Cardiac fibroblast (primary cell): ENCODE measurements around the gene COG2.
"Not testable (repeated sequence)": the region's sequence is repeated elsewhere in the genome, so short reads cannot be mapped to it uniquely, and the experiment has no call there.

Source experiments
- DNase-seq, 2 donors: peaks; one replicate each; pipeline versions ENCODE4 v3.0.0 to v3.0.0-alpha.2; 2010; ENCODE audit warnings: low read depth in 2 of 2
- H3K4me3 ChIP-seq, 2 donors: replicated peaks in 1 of 2; 1 replicate in 1 of 2; 2 replicates in 1 of 2; pipeline ENCODE4 v1.5.1; 2011; ENCODE audit warnings: low read depth in 2 of 2, low read length in 2 of 2, mild to moderate bottlenecking in 2 of 2, moderate library complexity in 1 of 2
- TF ChIP-seq, protein P1 (sequence below): IDR thresholded peaks from one replicate; pipeline ENCODE4 v1.5.1; 2011; ENCODE audit warnings: low read depth, mild to moderate bottlenecking, low read length, inconsistent platforms

The COG2 gene

DNA sequence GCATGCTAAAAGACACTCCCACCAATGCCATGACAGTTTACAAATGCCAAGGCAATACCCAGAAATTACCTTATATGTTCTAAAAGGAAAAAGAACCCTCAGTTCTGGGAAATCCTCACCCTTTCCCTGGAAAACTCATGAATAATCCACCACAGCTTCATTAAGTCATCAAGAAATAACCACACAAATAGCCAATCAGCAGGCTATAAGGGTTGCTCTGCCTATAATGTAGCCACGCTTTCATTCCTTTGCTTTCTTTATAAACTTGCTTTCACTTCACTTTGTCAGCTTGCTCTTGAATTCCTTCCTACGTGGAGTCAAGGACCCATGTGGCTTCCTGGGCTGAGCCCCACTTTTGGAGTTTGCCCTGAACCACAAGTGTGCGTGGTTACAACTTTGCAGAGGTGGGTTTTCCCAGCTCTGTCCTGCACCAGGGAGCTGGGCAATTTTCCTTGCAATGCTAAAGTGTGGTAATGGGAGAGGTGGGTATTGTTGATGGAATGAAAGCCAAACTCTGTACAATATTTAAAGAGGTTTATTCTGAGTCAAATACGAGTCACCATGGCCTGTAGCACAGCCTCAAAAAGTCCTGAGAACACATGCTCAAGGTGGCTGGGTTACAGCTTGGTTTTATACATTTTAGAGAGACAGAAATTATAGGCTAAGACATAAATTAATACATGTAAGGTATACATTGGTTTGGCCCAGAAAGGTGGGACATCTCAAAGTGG lies 42.2 kb upstream of the COG2 start:
- DNase-seq = no peak
- TF ChIP-seq, protein P1, sequence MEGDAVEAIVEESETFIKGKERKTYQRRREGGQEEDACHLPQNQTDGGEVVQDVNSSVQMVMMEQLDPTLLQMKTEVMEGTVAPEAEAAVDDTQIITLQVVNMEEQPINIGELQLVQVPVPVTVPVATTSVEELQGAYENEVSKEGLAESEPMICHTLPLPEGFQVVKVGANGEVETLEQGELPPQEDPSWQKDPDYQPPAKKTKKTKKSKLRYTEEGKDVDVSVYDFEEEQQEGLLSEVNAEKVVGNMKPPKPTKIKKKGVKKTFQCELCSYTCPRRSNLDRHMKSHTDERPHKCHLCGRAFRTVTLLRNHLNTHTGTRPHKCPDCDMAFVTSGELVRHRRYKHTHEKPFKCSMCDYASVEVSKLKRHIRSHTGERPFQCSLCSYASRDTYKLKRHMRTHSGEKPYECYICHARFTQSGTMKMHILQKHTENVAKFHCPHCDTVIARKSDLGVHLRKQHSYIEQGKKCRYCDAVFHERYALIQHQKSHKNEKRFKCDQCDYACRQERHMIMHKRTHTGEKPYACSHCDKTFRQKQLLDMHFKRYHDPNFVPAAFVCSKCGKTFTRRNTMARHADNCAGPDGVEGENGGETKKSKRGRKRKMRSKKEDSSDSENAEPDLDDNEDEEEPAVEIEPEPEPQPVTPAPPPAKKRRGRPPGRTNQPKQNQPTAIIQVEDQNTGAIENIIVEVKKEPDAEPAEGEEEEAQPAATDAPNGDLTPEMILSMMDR = no peak
- no peak overlapping the region for H3K4me3 ChIP-seq

DNA sequence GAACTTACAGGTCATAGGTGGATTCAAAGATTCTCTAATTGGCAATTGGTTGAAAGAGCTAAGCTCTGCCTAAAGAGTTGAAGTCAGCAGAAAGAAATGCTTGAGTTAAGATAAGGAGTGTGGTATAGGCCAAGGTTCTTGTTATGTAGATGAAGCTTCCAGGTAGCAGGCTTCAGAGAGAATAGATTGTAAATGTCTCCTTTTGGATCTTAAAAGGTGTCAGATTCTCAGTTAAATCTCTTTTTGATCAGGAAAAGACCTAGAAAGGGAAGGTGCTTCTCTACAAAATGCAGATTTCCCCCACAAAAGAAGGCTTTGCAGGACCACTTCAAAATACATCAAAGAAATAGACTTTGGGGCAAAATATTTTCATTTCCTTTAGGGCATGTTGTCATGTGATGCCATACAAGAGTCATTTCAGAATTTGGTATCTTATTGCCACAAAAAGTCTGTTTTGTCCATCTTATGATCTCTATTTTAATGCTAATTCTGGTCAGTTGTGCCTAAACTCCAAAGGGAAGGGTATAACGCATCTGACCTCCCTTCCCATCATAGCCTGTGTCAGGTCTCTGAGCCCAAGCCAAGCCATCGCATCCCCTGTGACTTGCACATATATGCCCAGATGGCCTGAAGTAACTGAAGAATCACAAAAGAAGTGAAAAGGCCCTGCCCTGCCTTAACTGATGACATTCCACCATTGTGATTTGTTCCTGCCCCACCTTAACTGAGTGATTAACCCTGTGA lies 41.5 kb upstream of the COG2 start:
- H3K4me3 ChIP-seq, DNase-seq: not testable (repeated sequence)

DNA sequence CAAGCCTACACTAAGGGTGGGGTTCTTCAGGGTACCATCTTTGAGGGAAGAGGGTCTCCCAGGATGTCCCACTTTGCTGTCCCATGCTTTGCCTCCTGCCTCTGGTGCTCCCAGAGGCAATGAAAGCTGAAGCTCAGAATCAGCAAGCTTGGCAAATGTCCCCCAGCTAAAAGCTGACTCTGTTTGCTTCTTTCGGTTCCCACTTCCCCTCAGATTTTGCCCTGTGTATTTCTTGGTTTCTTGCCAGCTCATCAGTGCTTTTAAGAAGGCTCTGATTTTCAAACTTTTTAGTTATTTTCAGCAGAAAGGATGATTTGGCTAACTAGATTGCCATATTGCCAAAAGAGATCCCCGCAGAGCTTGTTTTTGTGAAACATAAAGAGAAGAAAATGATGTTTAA lies 33.1 kb upstream of the COG2 start:
- TF ChIP-seq, protein P1 = no peak
- DNase-seq = no peak
- H3K4me3 ChIP-seq = no peak overlapping the region

DNA sequence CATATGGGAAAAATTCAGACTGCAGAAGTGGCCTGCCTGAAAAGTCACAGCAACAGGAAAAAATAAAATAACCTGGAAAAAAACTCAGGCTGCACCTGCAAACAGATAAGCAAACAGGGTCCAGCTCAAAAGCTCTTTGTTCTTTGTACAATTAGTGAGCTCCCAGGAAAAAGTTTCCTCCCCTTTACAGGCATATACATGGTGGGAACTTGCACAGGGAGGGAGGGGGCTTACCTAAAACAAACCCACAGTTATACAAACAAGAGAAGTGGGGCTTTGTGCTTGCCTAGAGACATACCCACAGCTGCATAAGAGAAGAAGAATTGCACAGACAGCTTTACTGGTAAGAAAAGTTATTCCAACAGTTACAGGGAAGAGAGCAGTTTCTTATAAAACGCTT lies 31.7 kb upstream of the COG2 start:
- TF ChIP-seq, protein P1 = no peak
- no peak overlapping the region for H3K4me3 ChIP-seq
- DNase-seq = no peak

DNA sequence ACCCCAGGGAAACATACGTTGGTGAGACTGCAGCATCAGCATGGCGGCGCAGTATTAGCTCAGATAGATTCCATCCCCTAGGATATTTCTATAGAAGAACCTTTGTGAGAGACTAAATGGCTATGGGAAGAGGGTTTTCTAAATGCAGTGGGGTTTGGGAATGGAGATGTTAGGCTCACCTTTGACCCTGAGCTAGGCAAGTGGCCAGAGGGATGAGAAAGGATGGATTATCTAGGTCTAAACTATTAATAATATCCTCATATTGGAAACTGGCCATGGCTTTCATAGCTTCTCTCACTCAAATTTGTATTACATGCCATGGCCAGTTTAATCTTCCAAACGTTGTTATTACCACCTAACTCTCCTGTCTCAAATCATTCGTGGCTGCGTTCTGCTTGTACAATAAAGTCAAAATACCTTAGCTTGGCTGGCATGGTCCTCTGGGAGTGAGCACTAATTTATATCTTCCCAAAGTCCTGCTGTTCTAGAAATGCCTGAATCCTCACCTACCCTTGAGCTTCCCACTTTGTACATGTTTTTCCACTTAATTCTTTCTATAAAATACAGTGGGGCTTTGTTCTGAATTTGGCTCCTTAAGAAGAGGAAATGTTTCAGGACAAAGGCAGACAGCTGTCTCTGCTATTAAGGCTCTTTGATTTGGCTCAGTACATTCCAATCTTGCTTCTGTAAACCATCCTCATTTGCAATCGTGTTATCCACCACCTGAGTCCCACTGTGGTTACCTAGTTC lies 31.0 kb upstream of the COG2 start:
- TF ChIP-seq, protein P1 = no peak
- no peak for DNase-seq
- H3K4me3 ChIP-seq = no peak overlapping the region

DNA sequence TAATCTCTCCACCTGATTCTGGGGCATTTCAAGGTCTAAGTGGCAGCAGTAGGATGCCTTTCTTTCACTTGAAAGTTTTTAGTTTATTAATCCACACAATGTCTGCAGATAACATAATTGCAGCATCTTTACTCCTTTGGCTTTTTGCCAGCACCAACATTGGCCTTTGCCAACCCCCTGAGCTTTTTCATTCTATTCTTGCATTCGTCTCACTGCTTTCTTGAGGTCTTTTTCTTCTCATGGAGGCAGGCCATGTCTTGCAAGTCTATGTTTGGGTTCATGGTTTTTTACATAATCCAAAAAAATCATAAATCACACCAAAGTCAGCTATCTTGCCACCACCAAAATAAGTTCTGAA lies 30.4 kb upstream of the COG2 start:
- TF ChIP-seq, protein P1 = no peak
- DNase-seq = no peak
- H3K4me3 ChIP-seq = no peak overlapping the region

DNA sequence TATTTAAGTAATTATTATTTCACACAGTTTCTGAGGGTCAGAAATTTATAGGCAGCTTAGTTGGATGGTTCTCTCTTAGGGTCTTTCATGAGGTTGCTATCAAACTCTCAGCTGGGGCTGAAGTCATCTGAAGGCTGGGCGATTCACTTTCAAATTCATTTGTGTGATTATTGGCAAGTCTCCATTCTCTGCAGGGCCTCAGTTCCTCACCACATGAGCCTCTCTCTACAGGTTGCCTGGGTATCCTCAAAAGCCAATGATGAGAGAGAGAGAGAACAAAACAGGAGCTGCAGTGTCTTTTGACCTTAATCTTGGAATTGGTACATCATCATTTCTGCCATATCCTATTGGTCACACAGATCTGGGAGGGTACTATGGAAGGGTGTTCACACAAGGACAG lies 29.6 kb upstream of the COG2 start:
- TF ChIP-seq, protein P1 = no peak
- DNase-seq = no peak

More for the DNA sequence above, 29.6 kb upstream of the COG2 start:
- H3K4me3 ChIP-seq = no peak overlapping the region
